GM12872 (cell line): ENCODE data around the gene SPATA1.

ENCODE experiments used
- CTCF ChIP-seq: IDR thresholded peaks from 3 replicates; pipeline ENCODE4 v1.5.1; 2011; ENCODE audit warnings: low read depth, mild to moderate bottlenecking, low read length, moderate library complexity; ENCODE audit not compliant: insufficient read depth

Gene SPATA1

GRCh38 chr1:84497631-84498275, 8.4 kb upstream of the SPATA1 start:
- TF ChIP-seq CTCF: no peak

- TF ChIP-seq CTCF: no peak
Measured at GRCh38 chr1:84502927-84503326, 3.3 kb upstream of the SPATA1 start.

- TF ChIP-seq CTCF: no peak
Measured at GRCh38 chr1:84504580-84505492, 1.4 kb upstream of the SPATA1 start.

GRCh38 chr1:84505493-84506001, 639 bp upstream of the SPATA1 start:
- TF ChIP-seq CTCF: no peak

GRCh38 chr1:84506729-84507453, 705 bp downstream of the SPATA1 start:
- TF ChIP-seq CTCF: no peak

- no peak for TF ChIP-seq CTCF
Measured at GRCh38 chr1:84508510-84508909, 2.3 kb downstream of the SPATA1 start.

- TF ChIP-seq CTCF: no peak
Measured at GRCh38 chr1:84509029-84509428, 2.8 kb downstream of the SPATA1 start.
